Mammary epithelial cell (primary cell): ENCODE data around the gene MSH4.

ENCODE experiments used
- EZH2 ChIP-seq: IDR thresholded peaks from 2 replicates; pipeline ENCODE4 v1.6.1; 2012; ENCODE audit warnings: low read length, inconsistent platforms, borderline replicate concordance
- TF ChIP-seq, protein P1 (sequence below), 2 donors: IDR thresholded peaks in 1 of 2; conservative IDR thresholded peaks in 1 of 2; 2 replicates each; pipeline ENCODE4 v1.5.1; 2011 to 2012; ENCODE audit warnings: inconsistent platforms in 2 of 2, low read length in 2 of 2, mild to moderate bottlenecking in 2 of 2, control low read depth in 1 of 2, low read depth in 1 of 2; ENCODE audit not compliant: insufficient read depth in 1 of 2; ENCODE audit errors: extremely low read depth in 1 of 2

DNA sequence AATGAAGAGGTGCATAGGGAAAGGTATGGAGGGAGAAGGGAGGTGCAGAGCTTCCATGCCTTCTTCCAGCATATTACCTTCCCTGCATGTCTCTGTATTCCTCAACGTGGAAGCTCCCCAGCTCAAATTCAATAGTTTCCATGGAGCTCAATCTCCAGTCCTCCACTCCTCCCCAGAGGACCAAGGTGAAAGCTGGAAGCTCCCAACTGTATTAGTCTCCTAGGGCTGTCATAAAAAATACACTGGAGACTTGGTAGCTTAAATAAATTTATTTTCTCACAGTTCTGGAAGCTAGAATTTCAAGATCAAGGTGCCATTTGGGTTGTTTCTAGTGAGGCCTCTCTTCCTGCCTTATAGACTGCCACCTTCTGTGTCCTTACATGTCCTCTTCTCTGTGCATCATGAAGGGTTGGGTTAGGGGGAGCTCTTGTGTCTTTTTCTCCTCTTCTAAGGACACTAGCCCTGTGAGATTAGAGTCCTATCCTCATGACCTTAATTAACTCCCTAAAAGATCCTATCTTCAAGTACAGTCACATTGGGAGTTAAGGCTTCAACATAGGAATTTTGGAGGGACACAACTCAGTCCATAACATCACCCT is 32.5 kb upstream of the MSH4 start:
- TF ChIP-seq, protein P1, sequence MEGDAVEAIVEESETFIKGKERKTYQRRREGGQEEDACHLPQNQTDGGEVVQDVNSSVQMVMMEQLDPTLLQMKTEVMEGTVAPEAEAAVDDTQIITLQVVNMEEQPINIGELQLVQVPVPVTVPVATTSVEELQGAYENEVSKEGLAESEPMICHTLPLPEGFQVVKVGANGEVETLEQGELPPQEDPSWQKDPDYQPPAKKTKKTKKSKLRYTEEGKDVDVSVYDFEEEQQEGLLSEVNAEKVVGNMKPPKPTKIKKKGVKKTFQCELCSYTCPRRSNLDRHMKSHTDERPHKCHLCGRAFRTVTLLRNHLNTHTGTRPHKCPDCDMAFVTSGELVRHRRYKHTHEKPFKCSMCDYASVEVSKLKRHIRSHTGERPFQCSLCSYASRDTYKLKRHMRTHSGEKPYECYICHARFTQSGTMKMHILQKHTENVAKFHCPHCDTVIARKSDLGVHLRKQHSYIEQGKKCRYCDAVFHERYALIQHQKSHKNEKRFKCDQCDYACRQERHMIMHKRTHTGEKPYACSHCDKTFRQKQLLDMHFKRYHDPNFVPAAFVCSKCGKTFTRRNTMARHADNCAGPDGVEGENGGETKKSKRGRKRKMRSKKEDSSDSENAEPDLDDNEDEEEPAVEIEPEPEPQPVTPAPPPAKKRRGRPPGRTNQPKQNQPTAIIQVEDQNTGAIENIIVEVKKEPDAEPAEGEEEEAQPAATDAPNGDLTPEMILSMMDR (conservative IDR thresholded peaks at IDR 0.05 in 1 of 2, IDR thresholded peaks at IDR 0.05 in 1 of 2; ENCODE audit: extremely low read depth in 1 of 2, insufficient read depth in 1 of 2, low read depth in 1 of 2, low read length in 2 of 2), result no peak
- no peak for TF ChIP-seq EZH2
